ENCODE measurements around the gene MTPN.

The MTPN gene

GRCh38 chr7:135901585-135902540, 75.3 kb downstream of the MTPN start:
- TF ChIP-seq CTCF (IDR thresholded peaks at IDR 0.05; ENCODE audit: low read depth, low read length) (no peak), POLR2A (IDR thresholded peaks at IDR 0.05; ENCODE audit: extremely low read depth, insufficient read length) (no peak), MAX (IDR thresholded peaks at IDR 0.05; ENCODE audit: low read depth, low read length) (no peak), MYC (IDR thresholded peaks at IDR 0.05; ENCODE audit: low read depth, low read length) (no peak)
- H3K4me3 ChIP-seq (ENCODE audit: low read depth, low read length) = no peak overlapping the region
- no peak for DNase-seq (ENCODE audit: low read depth)

- H3K4me3 ChIP-seq (ENCODE audit: low read depth, low read length) = no peak overlapping the region
- no peak for TF ChIP-seq CTCF (IDR thresholded peaks at IDR 0.05; ENCODE audit: low read depth, low read length)
- TF ChIP-seq MAX (IDR thresholded peaks at IDR 0.05; ENCODE audit: low read depth, low read length) = no peak
- no peak for TF ChIP-seq POLR2A (IDR thresholded peaks at IDR 0.05; ENCODE audit: extremely low read depth, insufficient read length)
- DNase-seq (ENCODE audit: low read depth) = no peak
These were observed 77.1 kb downstream of the MTPN start for GRCh38 chr7:135900065-135900546.

- no peak overlapping the region for H3K4me3 ChIP-seq (ENCODE audit: low read depth, low read length)
- DNase-seq (ENCODE audit: low read depth) = no peak
- TF ChIP-seq POLR2A (IDR thresholded peaks at IDR 0.05; ENCODE audit: extremely low read depth, insufficient read length) (no peak), MAX (IDR thresholded peaks at IDR 0.05; ENCODE audit: low read depth, low read length) (no peak), MYC (IDR thresholded peaks at IDR 0.05; ENCODE audit: low read depth, low read length) (no peak), CTCF (IDR thresholded peaks at IDR 0.05; ENCODE audit: low read depth, low read length) (no peak)
These were observed 77.6 kb downstream of the MTPN start for GRCh38 chr7:135899458-135900064.

GRCh38 chr7:135898226-135898625, 78.9 kb downstream of the MTPN start:
- TF ChIP-seq POLR2A (IDR thresholded peaks at IDR 0.05; ENCODE audit: extremely low read depth, insufficient read length) (no peak), CTCF (IDR thresholded peaks at IDR 0.05; ENCODE audit: low read depth, low read length) (no peak), MAX (IDR thresholded peaks at IDR 0.05; ENCODE audit: low read depth, low read length) (no peak), MYC (IDR thresholded peaks at IDR 0.05; ENCODE audit: low read depth, low read length) (no peak)
- no peak overlapping the region for H3K4me3 ChIP-seq (ENCODE audit: low read depth, low read length)
- no peak for DNase-seq (ENCODE audit: low read depth)

GRCh38 chr7:135894816-135895215, 82.3 kb downstream of the MTPN start:
- DNase-seq (ENCODE audit: low read depth) = no peak
- TF ChIP-seq MYC (IDR thresholded peaks at IDR 0.05; ENCODE audit: low read depth, low read length) (no peak), MAX (IDR thresholded peaks at IDR 0.05; ENCODE audit: low read depth, low read length) (no peak), POLR2A (IDR thresholded peaks at IDR 0.05; ENCODE audit: extremely low read depth, insufficient read length) (no peak), CTCF (IDR thresholded peaks at IDR 0.05; ENCODE audit: low read depth, low read length) (no peak)
- H3K4me3 ChIP-seq (ENCODE audit: low read depth, low read length) = no peak overlapping the region
